ENCODE results near the gene FABP3.

FABP3 gene

GRCh38 chr1:31381394-31382294 is 8.8 kb upstream of the FABP3 start:
- Histone ChIP-seq H3K4me1 (ENCODE audit: insufficient read depth, low read length) (peaks cover under 1% of the 10 kb centered on the region; the same call in 1 of the 2 replicates), H3K27ac (ENCODE audit: low read depth, low read length) (no peak overlapping the region), H3K27me3 (ENCODE audit: insufficient read depth, low read length) (no peaks in the 10 kb centered on the region), H3K4me3 (ENCODE audit: low read length) (no peak overlapping the region), H3K9ac (ENCODE audit: low read depth, low read length) (no peak overlapping the region), H3K36me3 (ENCODE audit: insufficient read depth, low read length) (no peaks in the 10 kb centered on the region), H3K9me3 (ENCODE audit: insufficient read depth, low read depth, low read length) (no peaks in the 10 kb centered on the region)
- WGBS, result 89% methylated on average over 6 of the region's 6 CpGs

- H3K9me3 ChIP-seq (ENCODE audit: insufficient read depth, low read depth, low read length), result no peaks in the 10 kb centered on the region
- WGBS, result 96% methylated on average over 3 of the region's 3 CpGs
Observed at GRCh38 chr1:31380181-31380580, 7.3 kb upstream of the FABP3 start.

GRCh38 chr1:31378001-31378400 is 5.1 kb upstream of the FABP3 start:
- H3K36me3 ChIP-seq (ENCODE audit: insufficient read depth, low read length), result no peaks in the 10 kb centered on the region
- no peak overlapping the region for H3K9ac ChIP-seq (ENCODE audit: low read depth, low read length)
- no peak overlapping the region for H3K4me3 ChIP-seq (ENCODE audit: low read length)
- H3K4me1 ChIP-seq (ENCODE audit: insufficient read depth, low read length), result peaks cover 12% of the 10 kb centered on the region
- no peaks in the 10 kb centered on the region for H3K9me3 ChIP-seq (ENCODE audit: insufficient read depth, low read depth, low read length)
- H3K27ac ChIP-seq (ENCODE audit: low read depth, low read length), result no peak overlapping the region
- no peaks in the 10 kb centered on the region for H3K27me3 ChIP-seq (ENCODE audit: insufficient read depth, low read length)

More at GRCh38 chr1:31380181-31380580, 7.3 kb upstream of the FABP3 start:
- Histone ChIP-seq H3K9ac (ENCODE audit: low read depth, low read length) (no peak overlapping the region), H3K4me1 (ENCODE audit: insufficient read depth, low read length) (peaks cover 6% of the 10 kb centered on the region; the same call in 1 of the 2 replicates), H3K27me3 (ENCODE audit: insufficient read depth, low read length) (no peaks in the 10 kb centered on the region), H3K4me3 (ENCODE audit: low read length) (no peak overlapping the region), H3K36me3 (ENCODE audit: insufficient read depth, low read length) (no peaks in the 10 kb centered on the region), H3K27ac (ENCODE audit: low read depth, low read length) (no peak overlapping the region)

GRCh38 chr1:31377364-31377863 is 4.5 kb upstream of the FABP3 start:
- Histone ChIP-seq H3K9ac (ENCODE audit: low read depth, low read length) (no peak overlapping the region), H3K9me3 (ENCODE audit: insufficient read depth, low read depth, low read length) (no peaks in the 10 kb centered on the region), H3K27me3 (ENCODE audit: insufficient read depth, low read length) (no peaks in the 10 kb centered on the region), H3K4me3 (ENCODE audit: low read length) (no peak overlapping the region), H3K4me1 (ENCODE audit: insufficient read depth, low read length) (peaks cover 12% of the 10 kb centered on the region), H3K27ac (ENCODE audit: low read depth, low read length) (no peak overlapping the region), H3K36me3 (ENCODE audit: insufficient read depth, low read length) (no peaks in the 10 kb centered on the region)
- 89% methylated on average over 1 of the region's 3 CpGs for WGBS

GRCh38 chr1:31376375-31377134 is 3.7 kb upstream of the FABP3 start:
- H3K4me3 ChIP-seq (ENCODE audit: low read length), result no peak overlapping the region
- no peaks in the 10 kb centered on the region for H3K9me3 ChIP-seq (ENCODE audit: insufficient read depth, low read depth, low read length)
- no peaks in the 10 kb centered on the region for H3K27me3 ChIP-seq (ENCODE audit: insufficient read depth, low read length)
- no peak overlapping the region for H3K27ac ChIP-seq (ENCODE audit: low read depth, low read length)
- no peaks in the 10 kb centered on the region for H3K36me3 ChIP-seq (ENCODE audit: insufficient read depth, low read length)
- peaks cover 12% of the 10 kb centered on the region for H3K4me1 ChIP-seq (ENCODE audit: insufficient read depth, low read length)
- H3K9ac ChIP-seq (ENCODE audit: low read depth, low read length), result no peak overlapping the region
- WGBS, result 73% methylated on average over 8 of the region's 8 CpGs

- H3K9me3 ChIP-seq (ENCODE audit: insufficient read depth, low read depth, low read length), result no peaks in the 10 kb centered on the region
- H3K9ac ChIP-seq (ENCODE audit: low read depth, low read length), result no peak overlapping the region
- H3K4me3 ChIP-seq (ENCODE audit: low read length), result no peak overlapping the region
- no peak overlapping the region for H3K27ac ChIP-seq (ENCODE audit: low read depth, low read length)
- H3K27me3 ChIP-seq (ENCODE audit: insufficient read depth, low read length), result no peaks in the 10 kb centered on the region
- peaks cover 12% of the 10 kb centered on the region for H3K4me1 ChIP-seq (ENCODE audit: insufficient read depth, low read length)
- 93% methylated on average over 7 of the region's 7 CpGs for WGBS
- H3K36me3 ChIP-seq (ENCODE audit: insufficient read depth, low read length), result no peaks in the 10 kb centered on the region
Observed at GRCh38 chr1:31374511-31375196, 1.8 kb upstream of the FABP3 start.

GRCh38 chr1:31373897-31374486 is 1.1 kb upstream of the FABP3 start:
- peaks cover 12% of the 10 kb centered on the region for H3K4me1 ChIP-seq (ENCODE audit: insufficient read depth, low read length)
- peak overlapping the region; percentile 41 for H3K4me3 ChIP-seq (ENCODE audit: low read length)
- no peaks in the 10 kb centered on the region for H3K9me3 ChIP-seq (ENCODE audit: insufficient read depth, low read depth, low read length)
- H3K27me3 ChIP-seq (ENCODE audit: insufficient read depth, low read length), result no peaks in the 10 kb centered on the region
- no peaks in the 10 kb centered on the region for H3K36me3 ChIP-seq (ENCODE audit: insufficient read depth, low read length)
- H3K27ac ChIP-seq (ENCODE audit: low read depth, low read length), result peak overlapping the region; percentile 69; the same call in 1 of the 2 replicates
- H3K9ac ChIP-seq (ENCODE audit: low read depth, low read length), result peak overlapping the region; percentile 54; the same call in 1 of the 2 replicates
- 39% methylated on average over 11 of the region's 11 CpGs for WGBS

GRCh38 chr1:31372751-31373055 is 173 bp downstream of the FABP3 start:
- no peaks in the 10 kb centered on the region for H3K27me3 ChIP-seq (ENCODE audit: insufficient read depth, low read length)
- peak overlapping the region; percentile 63 for H3K4me3 ChIP-seq (ENCODE audit: low read length)
- 0 out of 2 replicates have a peak, but pooled peaks cover under 1% of the 10 kb centered on the region for H3K36me3 ChIP-seq (ENCODE audit: insufficient read depth, low read length)
- peaks cover 12% of the 10 kb centered on the region for H3K4me1 ChIP-seq (ENCODE audit: insufficient read depth, low read length)
- no peaks in the 10 kb centered on the region for H3K9me3 ChIP-seq (ENCODE audit: insufficient read depth, low read depth, low read length)
- H3K9ac ChIP-seq (ENCODE audit: low read depth, low read length), result peak overlapping the region; percentile 78
- WGBS, result 27% methylated on average over 10 of the region's 10 CpGs
- peak overlapping the region; percentile 91 for H3K27ac ChIP-seq (ENCODE audit: low read depth, low read length)

- H3K4me3 ChIP-seq (ENCODE audit: low read length), result peak overlapping the region; percentile 63
Observed at GRCh38 chr1:31372051-31372450, 825 bp downstream of the FABP3 start.

GRCh38 chr1:31371121-31371959 is 1.5 kb downstream of the FABP3 start:
- no peak overlapping the region for H3K27ac ChIP-seq (ENCODE audit: low read depth, low read length)
- H3K4me1 ChIP-seq (ENCODE audit: insufficient read depth, low read length), result peaks cover 15% of the 10 kb centered on the region
- peaks cover 6% of the 10 kb centered on the region for H3K36me3 ChIP-seq (ENCODE audit: insufficient read depth, low read length)
- no peaks in the 10 kb centered on the region for H3K27me3 ChIP-seq (ENCODE audit: insufficient read depth, low read length)
- no peaks in the 10 kb centered on the region for H3K9me3 ChIP-seq (ENCODE audit: insufficient read depth, low read depth, low read length)
- no peak overlapping the region for H3K9ac ChIP-seq (ENCODE audit: low read depth, low read length)
- 92% methylated on average over 9 of the region's 10 CpGs for WGBS
- no peak overlapping the region for H3K4me3 ChIP-seq (ENCODE audit: low read length)

More at GRCh38 chr1:31372051-31372450, 825 bp downstream of the FABP3 start:
- Histone ChIP-seq H3K9ac (ENCODE audit: low read depth, low read length) (no peak overlapping the region), H3K27me3 (ENCODE audit: insufficient read depth, low read length) (no peaks in the 10 kb centered on the region), H3K9me3 (ENCODE audit: insufficient read depth, low read depth, low read length) (no peaks in the 10 kb centered on the region), H3K27ac (ENCODE audit: low read depth, low read length) (no peak overlapping the region), H3K36me3 (ENCODE audit: insufficient read depth, low read length) (peaks cover 5% of the 10 kb centered on the region), H3K4me1 (ENCODE audit: insufficient read depth, low read length) (peaks cover 14% of the 10 kb centered on the region)
- 81% methylated on average over 3 of the region's 3 CpGs for WGBS

Data from HUES64 (cell line).